ENCODE measurements around the gene MYBBP1A.

Gene MYBBP1A

GRCh38 chr17:4510618-4510941 is 44.6 kb downstream of the MYBBP1A start:
- TF ChIP-seq CTCF (conservative IDR thresholded peaks at IDR 0.05; ENCODE audit: low read depth, low read length): no peak
- H3K79me2 ChIP-seq (ENCODE audit: insufficient read depth, low read depth): no peaks in the 10 kb centered on the region
- no peak overlapping the region for H3K4me2 ChIP-seq
- H3K27ac ChIP-seq: no peak overlapping the region
- no peaks in the 10 kb centered on the region for H3K36me3 ChIP-seq (ENCODE audit: insufficient read depth)
- H3K4me1 ChIP-seq (ENCODE audit: low read depth, poor library complexity, severe bottlenecking): no peaks in the 10 kb centered on the region
- no peaks in the 10 kb centered on the region for H4K20me1 ChIP-seq (ENCODE audit: insufficient read depth)
- H2AFZ ChIP-seq (ENCODE audit: low read depth): no peak overlapping the region
- H3K4me3 ChIP-seq (IDR thresholded peaks at IDR 0.05; ENCODE audit: insufficient read depth, low read depth, low read length): no peak overlapping the region
- H3K27me3 ChIP-seq (ENCODE audit: insufficient read depth, low read depth): peaks cover 4% of the 10 kb centered on the region; the same call in 1 of the 2 replicates
- H3K9ac ChIP-seq: no peak overlapping the region

GRCh38 chr17:4509923-4510617 is 45.1 kb downstream of the MYBBP1A start:
- H3K4me1 ChIP-seq (ENCODE audit: low read depth, poor library complexity, severe bottlenecking): no peaks in the 10 kb centered on the region
- no peaks in the 10 kb centered on the region for H3K79me2 ChIP-seq (ENCODE audit: insufficient read depth, low read depth)
- H3K9ac ChIP-seq: no peak overlapping the region
- no peak overlapping the region for H2AFZ ChIP-seq (ENCODE audit: low read depth)
- H3K4me3 ChIP-seq (IDR thresholded peaks at IDR 0.05; ENCODE audit: insufficient read depth, low read depth, low read length): no peak overlapping the region
- no peak overlapping the region for H3K4me2 ChIP-seq
- H3K27me3 ChIP-seq (ENCODE audit: insufficient read depth, low read depth): peaks cover 4% of the 10 kb centered on the region; the same call in 1 of the 2 replicates
- TF ChIP-seq CTCF (conservative IDR thresholded peaks at IDR 0.05; ENCODE audit: low read depth, low read length): no peak
- no peaks in the 10 kb centered on the region for H3K36me3 ChIP-seq (ENCODE audit: insufficient read depth)
- no peaks in the 10 kb centered on the region for H4K20me1 ChIP-seq (ENCODE audit: insufficient read depth)
- no peak overlapping the region for H3K27ac ChIP-seq

- H2AFZ ChIP-seq (ENCODE audit: low read depth): no peak overlapping the region
- H3K27me3 ChIP-seq (ENCODE audit: insufficient read depth, low read depth): peaks cover 6% of the 10 kb centered on the region; the same call in 1 of the 2 replicates
- no peaks in the 10 kb centered on the region for H4K20me1 ChIP-seq (ENCODE audit: insufficient read depth)
- H3K4me1 ChIP-seq (ENCODE audit: low read depth, poor library complexity, severe bottlenecking): no peaks in the 10 kb centered on the region
- no peaks in the 10 kb centered on the region for H3K36me3 ChIP-seq (ENCODE audit: insufficient read depth)
- no peaks in the 10 kb centered on the region for H3K79me2 ChIP-seq (ENCODE audit: insufficient read depth, low read depth)
- H3K4me3 ChIP-seq (IDR thresholded peaks at IDR 0.05; ENCODE audit: insufficient read depth, low read depth, low read length): no peak overlapping the region
- no peak overlapping the region for H3K9ac ChIP-seq
- H3K4me2 ChIP-seq: no peak overlapping the region
- no peak overlapping the region for H3K27ac ChIP-seq
- no peak for TF ChIP-seq CTCF (conservative IDR thresholded peaks at IDR 0.05; ENCODE audit: low read depth, low read length)
Observed at GRCh38 chr17:4509401-4509800, 45.8 kb downstream of the MYBBP1A start.

GRCh38 chr17:4508207-4508606 is 47.0 kb downstream of the MYBBP1A start:
- Histone ChIP-seq H3K79me2 (ENCODE audit: insufficient read depth, low read depth) (no peaks in the 10 kb centered on the region), H3K4me2 (no peak overlapping the region), H3K9ac (no peak overlapping the region), H4K20me1 (ENCODE audit: insufficient read depth) (no peaks in the 10 kb centered on the region), H2AFZ (ENCODE audit: low read depth) (no peak overlapping the region), H3K27me3 (ENCODE audit: insufficient read depth, low read depth) (peaks cover 10% of the 10 kb centered on the region; the same call in 1 of the 2 replicates), H3K27ac (no peak overlapping the region), H3K4me1 (ENCODE audit: low read depth, poor library complexity, severe bottlenecking) (no peaks in the 10 kb centered on the region), H3K4me3 (IDR thresholded peaks at IDR 0.05; ENCODE audit: insufficient read depth, low read depth, low read length) (no peak overlapping the region), H3K36me3 (ENCODE audit: insufficient read depth) (no peaks in the 10 kb centered on the region)
- no peak for TF ChIP-seq CTCF (conservative IDR thresholded peaks at IDR 0.05; ENCODE audit: low read depth, low read length)

Measured in KMS-11 (cell line).